Measurements from ENCODE around the gene NHP2. TPM values are rescaled to one million over a fixed set of nuclear protein-coding genes. Genes with fewer than 3 reads are reported as not detected.

Gene NHP2
- total and polyA plus RNA-seq, 9 of the 15 experiments (the other 6 are each of a cell fraction or from before 2014, with no cell fraction given) = 52.8 to 622 (median 144) TPM

DNA sequence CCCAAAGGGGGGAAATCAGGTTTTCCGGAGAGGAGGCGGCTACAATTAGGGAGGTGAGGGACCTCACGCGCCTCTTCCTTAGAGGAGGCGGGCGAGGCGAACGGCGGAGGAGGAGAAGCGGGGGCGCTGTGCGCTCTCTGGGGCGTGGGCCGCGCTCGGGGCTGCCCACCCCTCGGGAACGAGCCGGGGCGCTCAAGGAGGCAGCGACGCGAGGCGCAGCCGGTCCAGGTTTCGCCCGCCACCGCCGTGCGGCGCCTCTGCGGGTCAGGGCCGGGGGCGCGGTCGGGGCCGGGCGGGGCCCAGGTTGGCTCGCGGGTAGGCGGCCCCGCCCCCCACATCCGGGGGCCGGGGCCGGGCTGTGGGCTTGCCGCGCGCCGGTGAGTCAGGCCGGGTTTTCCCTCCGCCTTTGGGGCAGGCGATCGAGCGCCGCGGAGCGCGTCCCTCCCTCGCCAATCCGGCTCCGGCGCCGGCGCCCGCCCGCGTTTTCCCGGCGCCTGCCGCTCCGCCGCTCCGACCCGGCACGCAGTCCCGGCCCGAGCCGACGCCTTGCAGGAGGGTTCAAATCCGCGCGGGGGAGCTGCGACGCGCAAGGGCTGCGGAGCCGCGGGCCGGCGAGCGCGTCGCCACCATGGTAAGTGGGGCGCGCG is 40.4 kb downstream of the NHP2 start, which contains the start of gene N4BP3 (continued):
- TF ChIP-seq MEIS2 (IDR thresholded peaks at IDR 0.05; ENCODE audit: partially characterized antibody) (peak; percentile 26), SP2 (IDR thresholded peaks at IDR 0.05; ENCODE audit: extremely low read depth, low read depth, low read length, poor library complexity, severe bottlenecking) (no peak), NFYB (IDR thresholded peaks at IDR 0.05; ENCODE audit: extremely low read depth, insufficient read length) (no peak), KHSRP (IDR thresholded peaks at IDR 0.05) (no peak), CCNT2 (IDR thresholded peaks at IDR 0.05; ENCODE audit: borderline replicate concordance, extremely low read depth, insufficient read length, low read depth, low read length) (peak; percentile 96), PHF21A (IDR thresholded peaks at IDR 0.05; ENCODE audit: borderline replicate concordance, low read depth) (peak; percentile 10; the same call in 1 of the 2 replicates), RNF2 (IDR thresholded peaks at IDR 0.05) (0 out of 2 replicates have a peak, but pooled peaks have one; percentile 53), ETV1 (tag; conservative IDR thresholded peaks at IDR 0.05; ENCODE audit: low read depth) (no peak), BRD9 (IDR thresholded peaks at IDR 0.05; ENCODE audit: low read depth, partially characterized antibody) (no peak), MAFF (IDR thresholded peaks at IDR 0.05; ENCODE audit: low read length) (no peak), FOXK2 (conservative IDR thresholded peaks at IDR 0.05 in 1 of 2, IDR thresholded peaks at IDR 0.05 in 1 of 2; ENCODE audit: low read depth in 2 of 2) (no peak), LARP7 (IDR thresholded peaks at IDR 0.05) (no peak), CHD2 (IDR thresholded peaks at IDR 0.05; ENCODE audit: low read depth, low read length) (no peak), CBX5 (IDR thresholded peaks at IDR 0.05; ENCODE audit: borderline replicate concordance, low read depth) (no peak), GATAD2B (IDR thresholded peaks at IDR 0.05; ENCODE audit: borderline replicate concordance) (peak; percentile 94), ZZZ3 (IDR thresholded peaks at IDR 0.05) (no peak), SOX6 (IDR thresholded peaks at IDR 0.05) (peak; percentile 44; the same call in 1 of the 2 replicates), EGR1 (conservative IDR thresholded peaks at IDR 0.05) (peak; percentile 84), POLR2H (tag; IDR thresholded peaks at IDR 0.05; ENCODE audit: low read depth) (no peak), YY1 (IDR thresholded peaks at IDR 0.05; ENCODE audit: borderline replicate concordance in 1 of 3, control insufficient read depth in 1 of 3, extremely low read depth in 1 of 3, insufficient read depth in 3 of 3, insufficient read length in 1 of 3, insufficient replicate concordance in 2 of 3, low read depth in 1 of 3, low read length in 2 of 3) (peak in 2 of 3 experiments; percentile 73 to 81), TAF1 (IDR thresholded peaks at IDR 0.05; ENCODE audit: control insufficient read depth, extremely low read depth, insufficient read depth, low read length, severe bottlenecking) (peak; percentile 60), KDM2B (CRISPR knock-in tag; IDR thresholded peaks at IDR 0.05) (peak; percentile 52; the same call in 1 of the 2 replicates), CREB1 (IDR thresholded peaks at IDR 0.05) (peak; percentile 46; the same call in 1 of the 2 replicates), CREB1 (CRISPR knock-in tag; IDR thresholded peaks at IDR 0.05) (peak; percentile 50), EP300 (IDR thresholded peaks at IDR 0.05; ENCODE audit: low read length) (0 out of 2 replicates have a peak, but pooled peaks have one; percentile 43), NR2C2 (CRISPR knock-in tag; IDR thresholded peaks at IDR 0.05) (no peak), NR2C2 (tag; IDR thresholded peaks at IDR 0.05) (peak; percentile 81)

All from K562 (cell line).